ENCODE data around the gene REPIN1.
A peak's percentile ranks its signal among the peaks of the same experiment; 100 is the strongest.

Gene REPIN1

DNA sequence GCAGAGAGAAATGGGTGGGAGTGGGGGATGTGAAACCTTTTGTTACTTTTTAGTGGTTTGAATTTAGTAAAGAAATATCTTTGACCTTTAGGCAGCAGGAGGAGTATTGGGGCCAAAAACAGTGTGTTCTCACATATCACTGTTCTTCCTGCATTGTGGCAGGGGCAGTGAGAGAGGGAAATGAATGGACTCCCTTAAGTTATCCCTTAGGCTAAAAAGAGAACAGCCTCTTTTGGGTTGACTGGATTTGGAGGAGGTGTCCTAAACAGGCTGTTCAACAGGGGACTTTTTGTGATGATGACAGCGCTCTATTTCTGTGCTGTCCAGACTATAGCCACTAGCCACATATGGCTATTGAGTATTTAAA, 32.8 kb downstream of the REPIN1 start:
- H3K27ac ChIP-seq (ENCODE audit: low read length), result no peak overlapping the region
- peaks cover 34% of the 10 kb centered on the region for H3K79me2 ChIP-seq (ENCODE audit: insufficient read depth, low read length)
- H3K4me1 ChIP-seq (ENCODE audit: insufficient read depth, low read length), result peaks cover 28% of the 10 kb centered on the region
- H3K4me2 ChIP-seq (ENCODE audit: insufficient read depth, low read length), result no peak overlapping the region
- peaks cover 30% of the 10 kb centered on the region for H3K36me3 ChIP-seq (ENCODE audit: insufficient read depth, low read length)
- TF ChIP-seq EZH2 (IDR thresholded peaks at IDR 0.05; ENCODE audit: borderline replicate concordance, low read depth, low read length, severe bottlenecking), result no peak
- TF ChIP-seq, protein P1, sequence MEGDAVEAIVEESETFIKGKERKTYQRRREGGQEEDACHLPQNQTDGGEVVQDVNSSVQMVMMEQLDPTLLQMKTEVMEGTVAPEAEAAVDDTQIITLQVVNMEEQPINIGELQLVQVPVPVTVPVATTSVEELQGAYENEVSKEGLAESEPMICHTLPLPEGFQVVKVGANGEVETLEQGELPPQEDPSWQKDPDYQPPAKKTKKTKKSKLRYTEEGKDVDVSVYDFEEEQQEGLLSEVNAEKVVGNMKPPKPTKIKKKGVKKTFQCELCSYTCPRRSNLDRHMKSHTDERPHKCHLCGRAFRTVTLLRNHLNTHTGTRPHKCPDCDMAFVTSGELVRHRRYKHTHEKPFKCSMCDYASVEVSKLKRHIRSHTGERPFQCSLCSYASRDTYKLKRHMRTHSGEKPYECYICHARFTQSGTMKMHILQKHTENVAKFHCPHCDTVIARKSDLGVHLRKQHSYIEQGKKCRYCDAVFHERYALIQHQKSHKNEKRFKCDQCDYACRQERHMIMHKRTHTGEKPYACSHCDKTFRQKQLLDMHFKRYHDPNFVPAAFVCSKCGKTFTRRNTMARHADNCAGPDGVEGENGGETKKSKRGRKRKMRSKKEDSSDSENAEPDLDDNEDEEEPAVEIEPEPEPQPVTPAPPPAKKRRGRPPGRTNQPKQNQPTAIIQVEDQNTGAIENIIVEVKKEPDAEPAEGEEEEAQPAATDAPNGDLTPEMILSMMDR (IDR thresholded peaks at IDR 0.05; ENCODE audit: borderline replicate concordance, extremely low read depth, low read length, poor library complexity, severe bottlenecking), result no peak
- no peaks in the 10 kb centered on the region for H3K9me3 ChIP-seq (ENCODE audit: insufficient read depth, low read length, severe bottlenecking)
- no peak for DNase-seq
- no peaks in the 10 kb centered on the region for H3K27me3 ChIP-seq (ENCODE audit: insufficient read depth, low read length, poor library complexity)
- H3K4me3 ChIP-seq (ENCODE audit: low read depth in 1 of 2, low read length in 2 of 2), result no peak overlapping the region
- H4K20me1 ChIP-seq (ENCODE audit: insufficient read depth, low read length), result no peaks in the 10 kb centered on the region
- H3K9ac ChIP-seq (ENCODE audit: low read depth, low read length), result no peak overlapping the region
- no peak overlapping the region for H2AFZ ChIP-seq (ENCODE audit: low read depth, low read length)
- no peak for ATAC-seq (ENCODE audit: insufficient read depth, low read depth)

- Histone ChIP-seq H3K36me3 (ENCODE audit: insufficient read depth, low read length) (peaks cover 25% of the 10 kb centered on the region), H3K4me1 (ENCODE audit: insufficient read depth, low read length) (peaks cover 35% of the 10 kb centered on the region), H3K27ac (ENCODE audit: low read length) (0 out of 2 replicates have a peak overlapping the region, but pooled peaks have one; percentile 14), H2AFZ (ENCODE audit: low read depth, low read length) (no peak overlapping the region), H3K9me3 (ENCODE audit: insufficient read depth, low read length, severe bottlenecking) (no peaks in the 10 kb centered on the region), H3K4me3 (ENCODE audit: low read depth in 1 of 2, low read length in 2 of 2) (no peak overlapping the region), H3K27me3 (ENCODE audit: insufficient read depth, low read length, poor library complexity) (no peaks in the 10 kb centered on the region), H3K9ac (ENCODE audit: low read depth, low read length) (no peak overlapping the region; the same call in 1 of the 2 replicates), H3K4me2 (ENCODE audit: insufficient read depth, low read length) (no peak overlapping the region), H3K79me2 (ENCODE audit: insufficient read depth, low read length) (peaks cover 40% of the 10 kb centered on the region), H4K20me1 (ENCODE audit: insufficient read depth, low read length) (no peaks in the 10 kb centered on the region)
- no peak for DNase-seq
- TF ChIP-seq, protein P1 (IDR thresholded peaks at IDR 0.05; ENCODE audit: borderline replicate concordance, extremely low read depth, low read length, poor library complexity, severe bottlenecking), result no peak
- no peak for TF ChIP-seq EZH2 (IDR thresholded peaks at IDR 0.05; ENCODE audit: borderline replicate concordance, low read depth, low read length, severe bottlenecking)
- ATAC-seq (ENCODE audit: insufficient read depth, low read depth), result no peak
These were observed 33.4 kb downstream of the REPIN1 start for GRCh38 chr7:150401861-150402631.

DNA sequence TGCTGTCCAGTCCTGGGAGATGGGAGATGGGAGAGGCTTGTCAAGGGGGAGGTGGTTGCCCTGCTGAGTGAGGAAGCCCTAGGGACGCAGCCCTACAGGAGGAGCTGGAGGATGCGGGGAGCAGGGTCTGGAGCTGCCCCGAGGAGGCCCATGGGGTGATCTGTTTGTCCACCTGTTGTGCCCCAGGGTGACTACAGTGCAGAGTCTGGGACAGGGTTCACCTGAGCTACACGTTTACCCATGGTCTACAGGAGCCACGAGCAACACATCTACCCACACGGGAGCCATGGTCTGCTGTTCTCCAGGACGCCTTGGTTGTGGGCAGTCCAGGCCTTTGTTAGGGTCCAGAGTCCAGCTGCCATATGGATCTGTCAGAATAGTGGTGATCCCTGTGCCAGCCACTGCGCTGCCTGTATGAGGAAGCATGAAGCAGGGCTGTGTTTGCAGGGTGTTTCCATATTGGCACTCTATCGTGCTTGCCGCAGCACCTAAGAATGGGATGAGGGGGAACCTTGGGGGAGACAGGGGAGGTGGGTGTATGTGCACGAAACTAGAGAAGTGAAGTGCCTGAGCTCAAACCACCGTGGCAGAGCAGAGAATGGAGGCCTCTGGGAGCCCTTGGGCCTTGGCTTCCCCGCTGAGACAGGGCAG, 34.2 kb downstream of the REPIN1 start:
- H3K4me3 ChIP-seq (ENCODE audit: low read depth in 1 of 2, low read length in 2 of 2), result no peak overlapping the region
- H3K36me3 ChIP-seq (ENCODE audit: insufficient read depth, low read length), result peaks cover 24% of the 10 kb centered on the region
- peaks cover 42% of the 10 kb centered on the region for H3K4me1 ChIP-seq (ENCODE audit: insufficient read depth, low read length)
- ATAC-seq (ENCODE audit: insufficient read depth, low read depth) (no peak), DNase-seq (no peak)
- no peak overlapping the region for H2AFZ ChIP-seq (ENCODE audit: low read depth, low read length)
- H4K20me1 ChIP-seq (ENCODE audit: insufficient read depth, low read length), result no peaks in the 10 kb centered on the region
- no peaks in the 10 kb centered on the region for H3K9me3 ChIP-seq (ENCODE audit: insufficient read depth, low read length, severe bottlenecking)
- H3K4me2 ChIP-seq (ENCODE audit: insufficient read depth, low read length), result no peak overlapping the region
- no peak for TF ChIP-seq EZH2 (IDR thresholded peaks at IDR 0.05; ENCODE audit: borderline replicate concordance, low read depth, low read length, severe bottlenecking)
- TF ChIP-seq, protein P1 (IDR thresholded peaks at IDR 0.05; ENCODE audit: borderline replicate concordance, extremely low read depth, low read length, poor library complexity, severe bottlenecking), result no peak
- H3K9ac ChIP-seq (ENCODE audit: low read depth, low read length), result peak overlapping the region; percentile 99; the same call in 1 of the 2 replicates
- peak overlapping the region; percentile 12 for H3K27ac ChIP-seq (ENCODE audit: low read length)
- H3K27me3 ChIP-seq (ENCODE audit: insufficient read depth, low read length, poor library complexity), result no peaks in the 10 kb centered on the region
- peaks cover 48% of the 10 kb centered on the region for H3K79me2 ChIP-seq (ENCODE audit: insufficient read depth, low read length)

All from DND-41 (cell line).